Mucosa of rectum (tissue), 2 donors: Measurements from ENCODE around the gene GPR146.

ENCODE experiments used
- H3K27ac ChIP-seq, 2 donors: one replicate each; pipeline ENCODE4 v1.7.0; 2013; ENCODE audit warnings: inconsistent platforms in 2 of 2, low read depth in 2 of 2, low read length in 2 of 2
- H3K27me3 ChIP-seq, 2 donors: one replicate each; pipeline ENCODE4 v1.7.0; 2013; ENCODE audit warnings: low read length in 2 of 2; ENCODE audit not compliant: control insufficient read depth in 2 of 2, insufficient read depth in 2 of 2
- H3K36me3 ChIP-seq, 2 donors: one replicate each; pipeline ENCODE4 v1.7.0; 2013; ENCODE audit warnings: low read length in 2 of 2; ENCODE audit not compliant: control insufficient read depth in 2 of 2, insufficient read depth in 2 of 2
- H3K4me1 ChIP-seq, 2 donors: one replicate each; pipeline ENCODE4 v1.7.0; 2013; ENCODE audit warnings: low read length in 2 of 2, mild to moderate bottlenecking in 1 of 2; ENCODE audit not compliant: control insufficient read depth in 2 of 2, insufficient read depth in 2 of 2
- H3K4me3 ChIP-seq, 2 donors: one replicate each; pipeline ENCODE4 v1.7.0; 2013; ENCODE audit warnings: low read length in 2 of 2
- H3K9ac ChIP-seq, 2 donors: one replicate each; pipeline ENCODE4 v1.7.0; 2013; ENCODE audit warnings: low read length in 2 of 2, low read depth in 1 of 2, mild to moderate bottlenecking in 1 of 2
- H3K9me3 ChIP-seq, 2 donors: one replicate each; pipeline ENCODE4 v1.7.0; 2013; ENCODE audit warnings: low read length in 2 of 2; ENCODE audit not compliant: control insufficient read depth in 2 of 2
- donor health status: healthy.
- donor health status: Normal muscosa, but diverticular disease.

GPR146 gene

DNA sequence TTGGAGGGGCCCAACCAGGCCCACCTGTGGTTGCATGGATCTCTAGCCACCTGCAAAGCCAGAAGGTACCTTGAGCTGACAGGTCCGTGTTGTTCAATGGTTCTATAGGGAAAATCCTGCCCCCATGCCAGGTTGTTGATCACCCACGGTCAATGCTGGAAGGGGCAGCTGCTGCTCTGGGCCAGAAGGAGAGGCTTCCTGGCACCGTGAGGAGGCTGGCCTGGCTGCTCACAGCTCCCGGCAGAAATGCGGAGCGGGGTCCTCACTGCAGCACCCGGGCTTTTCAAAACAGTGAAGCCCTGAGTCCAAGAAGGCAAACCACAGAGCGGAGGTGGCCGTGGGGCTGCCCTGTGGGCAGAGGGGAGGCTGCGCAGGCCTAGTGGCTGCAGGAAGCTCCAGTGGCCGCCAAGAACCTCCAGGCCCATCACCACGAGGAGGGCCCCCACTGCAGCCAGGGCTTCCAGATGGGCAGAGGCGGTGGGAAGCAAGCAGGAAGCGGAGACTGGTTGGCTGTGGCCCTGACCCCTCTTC is 25.0 kb upstream of the GPR146 start:
- Histone ChIP-seq H3K4me3 (no peak overlapping the region), H3K27ac (no peak overlapping the region), H3K36me3 (no peaks in the 10 kb centered on the region), H3K4me1 (no peaks in the 10 kb centered on the region), H3K27me3 (no peaks in the 10 kb centered on the region), H3K9ac (no peak overlapping the region), H3K9me3 (no peaks in the 10 kb centered on the region)

DNA sequence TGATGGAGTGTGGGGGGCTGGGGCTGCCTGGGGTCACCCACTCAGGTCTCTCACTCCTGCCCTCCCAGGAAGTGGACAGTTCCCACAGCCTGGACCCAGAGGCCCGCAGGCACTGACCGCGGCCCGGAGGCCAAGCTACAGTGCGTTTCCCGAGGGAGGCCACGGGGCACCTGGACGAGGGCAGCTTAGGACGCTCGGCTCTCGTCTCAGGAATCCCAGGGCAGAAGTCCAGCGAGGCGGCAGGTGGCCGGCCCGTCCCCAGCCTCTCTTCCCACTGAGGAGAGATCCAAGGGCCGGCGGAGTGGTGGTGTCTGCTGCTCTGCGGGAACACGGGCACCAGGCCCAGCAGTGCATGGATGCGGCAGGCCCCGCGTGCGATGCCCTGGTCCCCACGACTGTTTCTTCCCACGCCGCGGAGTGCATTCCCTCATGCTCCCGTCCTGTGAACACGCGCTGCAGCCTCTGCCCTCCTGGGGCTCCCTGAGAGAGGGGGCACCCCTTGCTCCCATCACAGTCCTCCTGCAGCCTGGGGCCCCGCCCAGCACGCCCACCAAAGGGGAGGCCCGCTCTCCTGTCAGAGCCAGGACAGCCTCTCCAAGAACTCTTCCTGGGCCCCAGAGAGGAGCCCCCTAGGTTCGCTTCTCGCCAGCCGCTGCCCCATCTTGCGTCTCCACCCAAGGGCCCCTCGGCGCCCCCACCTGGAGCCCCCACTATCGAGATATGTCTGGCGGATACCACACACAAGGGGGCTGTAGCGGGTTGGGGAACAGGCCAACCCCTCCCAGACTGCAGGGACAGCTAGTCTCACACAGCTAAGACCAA is 24.3 kb upstream of the GPR146 start:
- Histone ChIP-seq H3K9me3 (no peaks in the 10 kb centered on the region), H3K9ac (no peak overlapping the region), H3K4me3 (no peak overlapping the region), H3K36me3 (no peaks in the 10 kb centered on the region), H3K27me3 (no peaks in the 10 kb centered on the region), H3K27ac (no peak overlapping the region), H3K4me1 (peaks cover 0 to 4% of the 10 kb centered on the region in 2 donors)

DNA sequence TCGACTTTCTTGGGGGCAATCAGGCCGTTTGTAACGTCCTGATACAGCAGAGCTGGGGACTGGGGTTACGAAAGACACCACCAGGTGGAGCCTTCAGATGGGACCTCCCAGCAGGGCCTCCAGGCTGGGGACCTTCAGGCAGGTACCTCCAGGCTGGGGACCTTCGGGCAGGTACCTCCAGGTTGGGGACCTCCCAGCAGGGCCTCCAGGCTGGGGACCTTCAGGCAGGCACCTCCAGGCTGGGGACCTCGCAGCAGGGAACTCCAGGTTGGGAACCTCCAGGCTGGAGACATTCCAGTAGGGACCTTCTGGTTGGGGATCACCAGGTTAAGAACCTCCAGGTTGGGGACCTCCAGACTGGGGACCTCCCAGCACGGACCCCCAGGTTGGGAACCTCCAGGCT is 23.5 kb upstream of the GPR146 start:
- peaks cover 0 to 9% of the 10 kb centered on the region in 2 donors for H3K4me1 ChIP-seq
- H3K9me3 ChIP-seq: no peaks in the 10 kb centered on the region
- H3K27me3 ChIP-seq: no peaks in the 10 kb centered on the region
- no peak overlapping the region for H3K4me3 ChIP-seq
- no peak overlapping the region for H3K27ac ChIP-seq
- H3K36me3 ChIP-seq: peaks cover 0 to 3% of the 10 kb centered on the region in 2 donors
- no peak overlapping the region for H3K9ac ChIP-seq

GRCh38 chr7:1021366-1021765 is 23.0 kb upstream of the GPR146 start:
- H3K9me3 ChIP-seq: no peaks in the 10 kb centered on the region
- H3K4me1 ChIP-seq: peaks cover 0 to 9% of the 10 kb centered on the region in 2 donors
- H3K36me3 ChIP-seq: peaks cover 0 to 3% of the 10 kb centered on the region in 2 donors
- H3K27me3 ChIP-seq: no peaks in the 10 kb centered on the region
- no peak overlapping the region for H3K9ac ChIP-seq
- no peak overlapping the region for H3K4me3 ChIP-seq
- no peak overlapping the region for H3K27ac ChIP-seq

- Histone ChIP-seq H3K27me3 (no peaks in the 10 kb centered on the region), H3K9me3 (no peaks in the 10 kb centered on the region), H3K27ac (no peak overlapping the region), H3K9ac (no peak overlapping the region), H3K4me1 (peaks cover 0 to 9% of the 10 kb centered on the region in 2 donors), H3K36me3 (peaks cover 0 to 3% of the 10 kb centered on the region in 2 donors), H3K4me3 (no peak overlapping the region)
Measured at GRCh38 chr7:1021931-1022330, 22.4 kb upstream of the GPR146 start.

DNA sequence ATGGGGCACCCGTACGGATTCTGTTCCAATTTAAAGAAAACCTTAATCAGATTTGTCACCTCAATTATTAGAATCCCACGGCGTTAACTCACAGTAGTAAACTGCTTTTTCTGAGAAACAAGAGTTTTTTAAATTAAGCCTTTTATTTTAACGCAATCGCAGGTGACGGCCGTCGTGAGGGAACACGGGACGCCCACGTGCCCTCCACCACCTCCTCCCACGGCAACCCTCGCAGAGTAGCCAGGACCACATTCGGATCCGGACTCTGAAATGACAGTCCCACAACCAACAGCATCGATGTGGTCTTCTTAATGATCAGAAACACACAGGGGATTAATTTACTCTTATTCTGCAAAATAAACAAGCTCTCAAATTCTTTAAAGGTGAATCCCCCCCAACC is 22.0 kb upstream of the GPR146 start:
- Histone ChIP-seq H3K36me3 (peaks cover 0 to 3% of the 10 kb centered on the region in 2 donors), H3K4me1 (peaks cover 0 to 12% of the 10 kb centered on the region in 2 donors), H3K27ac (no peak overlapping the region)

GRCh38 chr7:1022801-1023465 is 21.4 kb upstream of the GPR146 start:
- H3K4me1 ChIP-seq: peaks cover 0 to 14% of the 10 kb centered on the region in 2 donors
- no peak overlapping the region for H3K27ac ChIP-seq
- no peak overlapping the region for H3K9ac ChIP-seq
- no peak overlapping the region for H3K4me3 ChIP-seq
- no peaks in the 10 kb centered on the region for H3K27me3 ChIP-seq
- H3K9me3 ChIP-seq: no peaks in the 10 kb centered on the region
- H3K36me3 ChIP-seq: peaks cover 0 to 3% of the 10 kb centered on the region in 2 donors

More for the DNA sequence above, 22.0 kb upstream of the GPR146 start:
- Histone ChIP-seq H3K9ac (no peak overlapping the region), H3K9me3 (no peaks in the 10 kb centered on the region), H3K4me3 (no peak overlapping the region), H3K27me3 (no peaks in the 10 kb centered on the region)

DNA sequence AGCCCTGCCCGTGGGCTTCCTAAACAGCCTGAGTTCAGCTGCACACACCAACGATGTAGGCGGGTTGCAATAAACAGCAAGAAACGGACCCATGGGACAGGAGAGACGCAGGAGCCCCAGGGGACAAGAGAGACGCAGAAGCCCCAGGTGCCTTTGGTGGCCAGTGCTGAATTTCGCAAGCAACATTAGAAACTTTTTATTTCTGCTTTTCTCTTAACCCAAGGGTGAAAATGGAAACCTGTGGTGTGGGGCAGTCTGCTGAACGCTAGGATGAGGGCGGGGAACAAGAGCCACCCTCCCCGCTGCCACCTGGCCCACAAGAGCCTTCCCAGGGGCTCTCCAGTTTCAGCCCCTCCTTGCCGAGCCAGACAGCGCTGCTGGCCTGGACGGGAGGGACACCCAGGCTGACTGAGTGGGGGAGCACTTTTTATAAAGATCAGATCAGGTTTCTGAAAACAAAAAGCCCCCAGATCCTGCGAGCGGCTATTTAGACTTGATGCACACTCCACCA is 20.0 kb upstream of the GPR146 start:
- Histone ChIP-seq H3K4me3 (no peak overlapping the region), H3K9ac (no peak overlapping the region), H3K9me3 (no peaks in the 10 kb centered on the region), H3K4me1 (peaks cover 9 to 23% of the 10 kb centered on the region in 2 donors), H3K36me3 (peaks cover 0 to 3% of the 10 kb centered on the region in 2 donors), H3K27ac (peak overlapping the region in 1 of 2 donors; percentile 38), H3K27me3 (no peaks in the 10 kb centered on the region)

- H3K9ac ChIP-seq: no peak overlapping the region
- no peaks in the 10 kb centered on the region for H3K27me3 ChIP-seq
- peaks cover 10 to 23% of the 10 kb centered on the region in 2 donors for H3K4me1 ChIP-seq
- H3K27ac ChIP-seq: no peak overlapping the region
- no peak overlapping the region for H3K4me3 ChIP-seq
- peaks cover 0 to 3% of the 10 kb centered on the region in 2 donors for H3K36me3 ChIP-seq
- no peaks in the 10 kb centered on the region for H3K9me3 ChIP-seq
Measured at GRCh38 chr7:1024876-1025742, 19.2 kb upstream of the GPR146 start.
